ENCODE results near the gene GNA12. TPM values are rescaled to one million over a fixed set of nuclear protein-coding genes. Genes with fewer than 3 reads are reported as not detected.

The GNA12 gene
- total and polyA plus RNA-seq, 10 of the 15 experiments (the other 5 are each of a cell fraction or from before 2014, with no cell fraction given) = 1.9 to 51.8 (median 12.6) TPM

- TF ChIP-seq RBBP5 (conservative IDR thresholded peaks at IDR 0.05) = no peak
- no peak for TF ChIP-seq NBN (IDR thresholded peaks at IDR 0.05)
- TF ChIP-seq STAT1 (conservative IDR thresholded peaks at IDR 0.05) = no peak
- TF ChIP-seq BMI1 (IDR thresholded peaks at IDR 0.05; ENCODE audit: borderline replicate concordance) = no peak
These were observed 15.1 kb downstream of the GNA12 start (continued) for GRCh38 chr7:2829040-2829439.

- RAD21 ChIA-PET (ENCODE audit: unreplicated experiment) = no interaction called here
- no peaks in the 10 kb centered on the region for H3K36me3 ChIP-seq (ENCODE audit: control insufficient read depth in 2 of 2, insufficient read depth in 2 of 2, low read length in 1 of 2)
- WGBS (ENCODE audit: insufficient coverage, insufficient replicate concordance, low lambda C conversion rate, missing lambda C conversion rate) = 72% methylated on average over 2 of the region's 2 CpGs
- CTCF ChIA-PET = no interaction called here
- H3K27ac ChIP-seq (ENCODE audit: control insufficient read depth, insufficient read depth) = no peak overlapping the region
- in situ Hi-C loops (cut with MboI) (no loop called here), intact Hi-C loops (cut with micrococcal nuclease; ENCODE audit: unreplicated experiment) (no loop called here)
- ATAC-seq (no peak), DNase-seq (ENCODE audit: low read depth, low spot score) (no peak), FAIRE-seq (no peak)
- no peak overlapping the region for H3K4me3 ChIP-seq
- no peak overlapping the region for H3K4me2 ChIP-seq (ENCODE audit: control insufficient read depth, insufficient read depth)
- no peak overlapping the region for H2AFZ ChIP-seq (ENCODE audit: control insufficient read depth, low read depth, low read length)
- SMC1A ChIA-PET (ENCODE audit: uncharacterized antibody, unreplicated experiment) = no interaction called here
- H3K9ac ChIP-seq (ENCODE audit: control insufficient read depth, insufficient read depth, low read length) = no peak overlapping the region
- BruUV-seq (replicated peaks) = no TSS peak
- no peaks in the 10 kb centered on the region for H3K27me3 ChIP-seq (replicated peaks in 1 of 2; ENCODE audit: control insufficient read depth in 2 of 2, insufficient read depth in 2 of 2, low read length in 1 of 2)
- H3K4me1 ChIP-seq (ENCODE audit: control insufficient read depth, insufficient read depth, low read length) = peaks cover 24% of the 10 kb centered on the region
- peaks cover 4% of the 10 kb centered on the region; the same call in 1 of the 2 replicates for H3K79me2 ChIP-seq (ENCODE audit: control insufficient read depth, insufficient read depth, low read length)
- POLR2A ChIA-PET = interaction anchor here (0.8 kb wide), 1 partner anchor 20 kb away, joined by 4 read pairs; no protein-coding TSS in a partner anchor
- H4K20me1 ChIP-seq (ENCODE audit: control insufficient read depth, insufficient read depth) = no peaks in the 10 kb centered on the region
- no peaks in the 10 kb centered on the region for H3K9me3 ChIP-seq (replicated peaks; ENCODE audit: control insufficient read depth, insufficient read depth, low read length)
- TF ChIP-seq NFYA (IDR thresholded peaks at IDR 0.05; ENCODE audit: borderline replicate concordance, low read depth, low read length) (no peak), SUPT20H (IDR thresholded peaks at IDR 0.05; ENCODE audit: borderline replicate concordance, control insufficient read depth, low read depth, low read length) (no peak), ZNF274 (IDR thresholded peaks at IDR 0.05; ENCODE audit: insufficient read depth, insufficient read length) (no peak), PKNOX1 (IDR thresholded peaks at IDR 0.05) (no peak), MYB (IDR thresholded peaks at IDR 0.05; ENCODE audit: borderline replicate concordance, low read depth, low read length) (no peak), ZBED1 (IDR thresholded peaks at IDR 0.05; ENCODE audit: borderline replicate concordance) (no peak), ETV6 (conservative IDR thresholded peaks at IDR 0.05 in 1 of 2, IDR thresholded peaks at IDR 0.05 in 1 of 2; ENCODE audit: borderline replicate concordance in 1 of 2, low read depth in 1 of 2) (no peak), EGR1 (IDR thresholded peaks at IDR 0.05; ENCODE audit: borderline replicate concordance in 1 of 2, low read depth in 2 of 2, low read length in 2 of 2) (no peak), SUZ12 (IDR thresholded peaks at IDR 0.05; ENCODE audit: unreplicated experiment) (no peak), ELK1 (IDR thresholded peaks at IDR 0.05; ENCODE audit: low read depth, low read length) (no peak), TBL1XR1 (IDR thresholded peaks at IDR 0.05; ENCODE audit: low read depth, low read length) (no peak), ZSCAN29 (IDR thresholded peaks at IDR 0.05) (no peak), TCF12 (IDR thresholded peaks at IDR 0.05; ENCODE audit: low read depth, low read length) (no peak), ATF3 (IDR thresholded peaks at IDR 0.05; ENCODE audit: borderline replicate concordance, extremely low read depth, low read depth, low read length) (no peak), RB1 (IDR thresholded peaks at IDR 0.05; ENCODE audit: borderline replicate concordance) (no peak)
These were observed 17.3 kb downstream of the GNA12 start for GRCh38 chr7:2826771-2827170.
